AG04449 (cell line): ENCODE results near the gene SLC34A3.
A peak's percentile ranks its signal among the peaks of the same experiment; 100 is the strongest.

ENCODE experiments used
- CTCF ChIA-PET: fragments of 350-600 bp; formaldehyde crosslinking; extraction: SDS; loops from one replicate; lab custom pipeline; 2021; ENCODE audit warnings: antibody characterized with exemption; lab: Yijun Ruan, JAX
- POLR2A ChIA-PET: fragments of 400-600, 350-600 bp; formaldehyde crosslinking; extraction: SDS; loops from one replicate; lab custom pipeline; 2020; ENCODE audit warnings: antibody characterized with exemption, inconsistent platforms; lab: Yijun Ruan, JAX
- DNase-seq: peaks from one replicate; pipeline ENCODE4 v3.0.0-alpha.2; 2010; ENCODE audit warnings: low read depth, low spot score
- H3K4me3 ChIP-seq: 2 replicates; pipeline ENCODE4 v1.5.1; 2011; ENCODE audit warnings: low read depth, mild to moderate bottlenecking, control low read depth, low read length
- CTCF ChIP-seq: IDR thresholded peaks from one replicate; pipeline ENCODE4 v1.5.1; 2011; ENCODE audit warnings: mild to moderate bottlenecking, moderate library complexity, low read length, control low read depth, inconsistent platforms; ENCODE audit not compliant: insufficient read depth; ENCODE audit errors: missing control alignments

The SLC34A3 gene

GRCh38 chr9:137250329-137251193 is 19.9 kb downstream of the SLC34A3 start:
- DNase-seq = no peak
- H3K4me3 ChIP-seq = no peak overlapping the region
- TF ChIP-seq CTCF = no peak
- ChIA-PET CTCF (interaction anchor here (1.2 to 2.7 kb wide), 3 partner anchors 13 to 121 kb away, joined by 3 to 15 read pairs (median 6); partner anchors contain the start of gene RNF224), POLR2A (interaction anchor here (1.8 to 6.8 kb wide), 2 partner anchors 8 to 9 kb away, joined by 15 to 164 read pairs; partner anchors contain the start of gene TUBB4B)

DNA sequence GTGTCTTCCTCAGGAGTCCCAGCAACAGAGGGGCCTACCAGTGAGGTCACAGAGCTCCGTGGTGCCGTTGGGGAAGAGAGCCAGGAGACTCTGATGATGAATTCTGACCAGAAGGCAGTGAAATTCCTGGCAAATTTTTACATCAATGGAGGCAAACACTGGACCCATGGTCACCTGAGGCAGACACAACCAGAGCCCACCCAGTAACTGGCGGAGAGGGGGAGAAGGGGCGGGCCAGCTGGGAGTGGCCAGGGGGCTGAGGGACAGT is 20.4 kb downstream of the SLC34A3 start, which contains the start of gene STPG3:
Gene STPG3, plus strand, starts transcription at position 93 of the 268 bp plus-strand sequence. Its CDS starts 1 bp downstream, at position 94.
- H3K4me3 ChIP-seq = no peak within 1 kb of the TSS
- POLR2A ChIA-PET = interaction anchor here (6.8 kb wide), 1 partner anchor 8 kb away, joined by 164 read pairs; the partner anchor contains the start of gene TUBB4B
- CTCF ChIA-PET = interaction anchor here (2.7 kb wide), 1 partner anchor 14 kb away, joined by 15 read pairs; no protein-coding TSS in a partner anchor

DNA sequence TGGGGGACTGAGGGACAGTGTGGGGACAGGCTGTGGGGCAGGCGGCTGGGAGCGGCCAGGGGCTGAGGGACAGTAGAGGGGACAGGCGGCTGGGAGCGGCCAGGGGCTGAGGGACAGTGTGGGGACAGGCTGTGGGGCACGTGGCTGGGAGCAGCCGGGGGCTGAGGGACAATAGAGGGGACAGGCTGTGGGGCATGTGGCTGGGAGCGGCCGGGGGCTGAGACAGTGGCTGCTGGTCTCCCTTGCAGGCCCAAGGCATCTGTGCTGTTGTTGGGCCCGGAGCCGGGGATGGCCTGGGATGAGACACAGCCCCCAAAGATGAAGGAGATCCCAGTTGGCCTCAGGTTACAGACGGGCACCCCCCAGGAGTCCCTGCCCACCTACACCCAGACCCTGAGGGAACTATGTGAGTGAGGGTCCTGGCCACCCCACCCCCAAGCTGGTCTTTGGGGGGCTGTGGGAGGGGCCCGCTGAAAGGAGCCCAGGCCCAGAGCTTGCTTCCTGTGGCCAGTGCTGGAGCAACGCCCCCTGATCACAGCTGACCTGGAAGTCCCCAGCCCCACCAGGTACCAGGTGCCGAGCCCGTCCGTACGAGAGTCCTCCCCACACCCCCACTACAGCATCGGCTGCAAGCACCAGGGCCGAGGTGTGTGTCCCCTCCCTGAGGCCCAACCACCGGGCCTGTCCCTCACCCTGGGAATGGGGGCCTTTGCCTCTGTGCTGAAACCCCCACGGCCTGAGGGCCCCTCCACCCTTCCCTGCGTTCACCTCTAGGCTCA is 21.0 kb downstream of the SLC34A3 start:
- no peak for DNase-seq
- ChIA-PET CTCF (interaction anchor here (1.1 to 2.7 kb wide), 2 partner anchors 14 to 15 kb away, joined by 3 to 15 read pairs; no protein-coding TSS in a partner anchor), POLR2A (interaction anchor here (6.8 kb wide), 1 partner anchor 9 kb away, joined by 164 read pairs; the partner anchor contains the start of gene TUBB4B)
- no peak overlapping the region for H3K4me3 ChIP-seq
- TF ChIP-seq CTCF = no peak

More for the DNA sequence above, 20.4 kb downstream of the SLC34A3 start, which contains the start of gene STPG3:
- TF ChIP-seq CTCF = no peak
- DNase-seq = no peak

DNA sequence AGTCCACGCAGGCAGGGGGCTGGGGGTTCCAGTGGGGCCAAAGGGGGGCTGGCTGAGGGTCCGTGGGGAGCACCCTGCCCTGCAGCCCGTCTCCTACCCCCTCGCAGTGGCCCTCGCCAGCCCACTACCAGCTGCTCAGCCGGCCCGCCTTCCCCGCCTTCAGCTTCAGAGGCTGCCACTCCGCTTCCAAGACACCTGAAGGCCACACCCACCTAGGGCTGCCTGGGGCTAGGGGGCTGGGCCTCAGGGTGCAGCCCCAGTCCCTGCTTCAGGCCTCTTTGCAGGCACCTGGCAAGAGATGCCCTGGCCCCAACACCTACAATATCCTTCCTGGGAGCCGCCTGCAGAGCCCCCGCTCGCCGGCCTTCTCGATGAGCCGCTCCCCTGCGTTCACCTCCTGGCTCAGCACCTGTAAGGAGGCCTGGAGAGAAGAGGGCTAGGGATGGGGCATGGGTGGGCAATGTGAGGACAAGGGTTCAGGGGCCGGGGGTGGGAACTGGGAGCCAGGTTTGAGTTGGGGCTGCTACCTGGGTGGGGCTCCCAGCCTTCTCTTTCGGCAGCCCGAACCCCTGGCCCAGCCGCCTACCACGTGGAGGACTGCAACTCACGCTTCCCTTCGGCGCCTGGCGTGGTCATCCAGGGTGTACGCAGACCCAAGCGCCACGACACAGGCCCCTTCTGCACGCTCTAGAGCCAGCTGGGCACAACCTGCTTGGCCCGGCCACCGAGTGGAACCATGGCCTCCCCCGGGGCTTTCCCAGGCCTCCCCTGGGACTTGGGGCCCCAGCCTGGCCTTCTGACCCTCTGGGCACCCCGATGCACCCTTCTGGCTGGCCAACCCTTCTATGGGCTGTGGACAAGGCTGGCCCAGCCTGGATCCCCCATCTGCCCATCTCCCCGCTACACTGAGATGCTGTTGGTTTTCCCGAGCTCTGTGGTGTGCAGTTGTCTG is 22.1 kb downstream of the SLC34A3 start:
- ChIA-PET CTCF (interaction anchor here (1.1 to 4.5 kb wide), 2 partner anchors 15 to 16 kb away, joined by 3 to 24 read pairs; no protein-coding TSS in a partner anchor), POLR2A (interaction anchor here (6.8 kb wide), 1 partner anchor 10 kb away, joined by 164 read pairs; the partner anchor contains the start of gene TUBB4B)
- no peak overlapping the region for H3K4me3 ChIP-seq
- TF ChIP-seq CTCF = no peak
- no peak for DNase-seq

- no peak for DNase-seq
- POLR2A ChIA-PET = interaction anchor here (6.8 kb wide), 1 partner anchor 11 kb away, joined by 164 read pairs; the partner anchor contains the start of gene TUBB4B
- no peak for TF ChIP-seq CTCF
- H3K4me3 ChIP-seq = peak overlapping the region; percentile 88
- CTCF ChIA-PET = interaction anchor here (1.4 to 4.5 kb wide), 4 partner anchors 9 to 26 kb away, joined by 4 to 24 read pairs (median 6); no protein-coding TSS in a partner anchor
These were observed 23.3 kb downstream of the SLC34A3 start for GRCh38 chr9:137253717-137254623.
